Measurements from ENCODE around the gene ZNF91. TPM values are rescaled to one million over a fixed set of nuclear protein-coding genes. Genes with fewer than 3 reads are reported as not detected.

The ZNF91 gene
- 7.9 and 12.8 TPM in 2 replicates for total RNA-seq

DNA sequence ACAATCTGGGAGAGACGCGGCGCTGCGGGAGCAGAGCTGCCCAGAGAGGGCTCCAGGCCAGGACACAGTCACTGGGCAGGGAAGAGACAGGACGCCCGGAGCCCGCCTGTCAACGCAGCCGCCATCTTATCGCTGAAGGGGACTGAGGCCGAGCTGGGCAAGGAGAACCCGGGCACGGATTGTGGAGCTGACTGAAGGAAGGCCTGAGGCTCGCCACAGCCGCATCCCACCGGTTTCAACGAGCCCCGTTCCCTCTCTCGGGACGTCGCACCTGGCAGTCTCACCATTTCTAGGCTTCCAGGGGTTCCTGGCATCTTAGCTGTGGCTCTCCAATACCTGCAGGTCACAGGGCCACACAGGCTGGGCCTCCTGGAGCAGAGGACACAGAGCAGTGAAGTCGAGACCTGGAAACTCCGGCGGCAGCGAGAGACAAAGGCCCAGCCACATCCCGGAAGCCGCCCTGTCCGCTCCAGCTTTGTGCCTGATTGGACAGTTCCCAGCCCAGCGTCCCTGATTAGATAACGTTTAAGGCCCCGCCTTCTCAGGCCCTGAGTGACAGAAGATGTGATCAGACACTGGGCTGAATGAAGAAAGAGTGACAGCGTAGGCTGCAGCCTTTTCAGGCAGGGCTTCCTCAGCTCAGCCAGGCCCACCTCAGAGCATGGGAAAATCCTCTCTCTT is at the start of gene ZNF91:
Gene ZNF91 (minus strand): TSS at position 431 of the 681 bp plus-strand sequence. CDS start 117 bp downstream, at position 314.
- Histone ChIP-seq H3K27me3 (ENCODE audit: control insufficient read depth, insufficient read depth, low read length) (no peaks in the 10 kb centered on the region), H3K4me3 (ENCODE audit: low read depth, low read length) (peak within 1 kb of the TSS; percentile 78), H3K36me3 (ENCODE audit: control insufficient read depth, insufficient read depth, low read length) (no peaks in the 10 kb centered on the region)
- DNase-seq (ENCODE audit: low read depth): peak; percentile 90
- TF ChIP-seq, protein P1, sequence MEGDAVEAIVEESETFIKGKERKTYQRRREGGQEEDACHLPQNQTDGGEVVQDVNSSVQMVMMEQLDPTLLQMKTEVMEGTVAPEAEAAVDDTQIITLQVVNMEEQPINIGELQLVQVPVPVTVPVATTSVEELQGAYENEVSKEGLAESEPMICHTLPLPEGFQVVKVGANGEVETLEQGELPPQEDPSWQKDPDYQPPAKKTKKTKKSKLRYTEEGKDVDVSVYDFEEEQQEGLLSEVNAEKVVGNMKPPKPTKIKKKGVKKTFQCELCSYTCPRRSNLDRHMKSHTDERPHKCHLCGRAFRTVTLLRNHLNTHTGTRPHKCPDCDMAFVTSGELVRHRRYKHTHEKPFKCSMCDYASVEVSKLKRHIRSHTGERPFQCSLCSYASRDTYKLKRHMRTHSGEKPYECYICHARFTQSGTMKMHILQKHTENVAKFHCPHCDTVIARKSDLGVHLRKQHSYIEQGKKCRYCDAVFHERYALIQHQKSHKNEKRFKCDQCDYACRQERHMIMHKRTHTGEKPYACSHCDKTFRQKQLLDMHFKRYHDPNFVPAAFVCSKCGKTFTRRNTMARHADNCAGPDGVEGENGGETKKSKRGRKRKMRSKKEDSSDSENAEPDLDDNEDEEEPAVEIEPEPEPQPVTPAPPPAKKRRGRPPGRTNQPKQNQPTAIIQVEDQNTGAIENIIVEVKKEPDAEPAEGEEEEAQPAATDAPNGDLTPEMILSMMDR (IDR thresholded peaks at IDR 0.05; ENCODE audit: insufficient read depth, low read length, severe bottlenecking): no peak
- FAIRE-seq: peak; percentile 40

DNA sequence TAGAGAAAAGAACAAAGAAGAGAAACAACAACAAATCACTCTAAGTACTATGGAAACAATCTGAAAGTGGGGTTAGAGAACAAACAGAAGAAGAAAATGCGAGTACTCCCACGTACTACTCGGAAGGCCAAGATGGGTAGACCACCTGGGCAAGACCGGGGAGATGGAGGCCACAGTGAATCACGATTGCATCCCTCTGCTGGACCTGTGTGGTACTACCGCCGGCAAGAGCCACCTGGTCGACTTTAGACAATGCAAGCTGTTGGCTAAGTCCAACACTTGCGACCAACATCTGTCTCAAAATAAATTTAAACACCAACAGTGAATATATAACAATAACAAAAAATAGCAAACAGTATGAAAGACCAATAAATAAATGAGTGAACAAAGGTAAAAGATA is 45.5 kb upstream of the ZNF91 start:
- no peaks in the 10 kb centered on the region for H3K36me3 ChIP-seq (ENCODE audit: control insufficient read depth, insufficient read depth, low read length)
- no peak for DNase-seq (ENCODE audit: low read depth)
- H3K27me3 ChIP-seq (ENCODE audit: control insufficient read depth, insufficient read depth, low read length): no peaks in the 10 kb centered on the region
- TF ChIP-seq, protein P1 (IDR thresholded peaks at IDR 0.05; ENCODE audit: insufficient read depth, low read length, severe bottlenecking): peak; percentile 13
- no peak for FAIRE-seq
- no peak overlapping the region for H3K4me3 ChIP-seq (ENCODE audit: low read depth, low read length)

DNA sequence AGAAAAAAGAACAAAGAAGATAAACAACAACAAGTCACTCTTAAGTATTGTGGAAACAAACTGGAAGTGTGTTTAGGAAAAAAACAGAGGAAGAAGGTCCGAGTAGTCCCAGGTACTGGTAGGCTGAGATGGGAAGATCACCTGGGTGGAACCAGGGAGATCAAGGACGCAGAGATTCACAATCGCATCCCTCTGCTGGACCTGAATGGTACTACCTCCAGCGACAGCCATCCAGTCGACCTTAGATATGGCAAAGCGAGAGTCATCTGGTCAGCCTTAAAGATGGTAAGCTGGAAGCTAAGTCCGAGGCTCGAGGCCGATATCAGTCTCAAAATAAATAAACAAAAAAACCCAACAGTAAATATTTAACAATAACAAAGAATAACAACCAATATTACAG is 44.9 kb upstream of the ZNF91 start:
- Histone ChIP-seq H3K27me3 (ENCODE audit: control insufficient read depth, insufficient read depth, low read length) (no peaks in the 10 kb centered on the region), H3K36me3 (ENCODE audit: control insufficient read depth, insufficient read depth, low read length) (no peaks in the 10 kb centered on the region), H3K4me3 (ENCODE audit: low read depth, low read length) (no peak overlapping the region)
- DNase-seq (ENCODE audit: low read depth) (no peak), FAIRE-seq (no peak)
- TF ChIP-seq, protein P1 (IDR thresholded peaks at IDR 0.05; ENCODE audit: insufficient read depth, low read length, severe bottlenecking): peak; percentile 2

DNA sequence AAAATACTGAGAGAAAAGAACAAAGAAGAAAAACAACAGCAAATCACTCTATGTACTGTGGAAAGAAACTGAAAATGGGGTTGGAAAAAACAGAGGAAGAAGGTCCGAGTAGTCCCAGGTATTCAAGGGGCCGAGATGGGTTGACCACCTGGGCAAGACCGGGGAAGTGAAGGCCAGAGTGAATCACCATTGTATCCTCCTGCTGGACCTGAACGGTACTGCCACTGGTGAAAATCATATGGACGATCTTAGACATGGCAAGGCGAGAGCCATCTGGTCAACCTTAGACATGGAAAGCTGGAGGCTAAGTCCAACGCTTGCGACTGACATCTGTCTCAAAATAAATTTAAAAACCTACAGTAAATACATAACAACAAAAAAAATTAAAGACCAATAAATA is 44.4 kb upstream of the ZNF91 start:
- TF ChIP-seq, protein P1 (IDR thresholded peaks at IDR 0.05; ENCODE audit: insufficient read depth, low read length, severe bottlenecking): peak; percentile 9
- Histone ChIP-seq H3K36me3 (ENCODE audit: control insufficient read depth, insufficient read depth, low read length) (no peaks in the 10 kb centered on the region), H3K27me3 (ENCODE audit: control insufficient read depth, insufficient read depth, low read length) (no peaks in the 10 kb centered on the region), H3K4me3 (ENCODE audit: low read depth, low read length) (no peak overlapping the region)
- no peak for FAIRE-seq
- DNase-seq (ENCODE audit: low read depth): no peak

DNA sequence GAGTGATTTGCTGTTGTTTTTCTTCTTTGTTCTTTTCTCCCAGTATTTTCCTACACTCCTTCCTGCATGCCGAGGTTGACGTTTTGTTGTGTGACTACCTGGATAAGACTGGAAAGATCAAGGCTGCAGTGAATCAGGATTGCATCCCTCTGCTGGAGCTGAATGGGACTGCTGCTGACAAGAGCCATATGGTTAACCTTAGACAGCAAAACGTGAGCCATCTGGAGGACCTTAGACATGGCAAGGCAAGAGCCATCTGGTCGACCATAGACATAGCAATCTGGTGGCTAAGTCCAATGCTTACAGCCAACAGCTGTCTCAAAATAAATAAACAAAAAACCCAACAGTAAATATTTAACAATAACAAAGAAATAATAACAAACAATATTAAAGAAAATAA is 42.6 kb upstream of the ZNF91 start:
- FAIRE-seq (no peak), DNase-seq (ENCODE audit: low read depth) (no peak)
- H3K36me3 ChIP-seq (ENCODE audit: control insufficient read depth, insufficient read depth, low read length): no peaks in the 10 kb centered on the region
- TF ChIP-seq, protein P1 (IDR thresholded peaks at IDR 0.05; ENCODE audit: insufficient read depth, low read length, severe bottlenecking): no peak
- no peaks in the 10 kb centered on the region for H3K27me3 ChIP-seq (ENCODE audit: control insufficient read depth, insufficient read depth, low read length)
- H3K4me3 ChIP-seq (ENCODE audit: low read depth, low read length): no peak overlapping the region

DNA sequence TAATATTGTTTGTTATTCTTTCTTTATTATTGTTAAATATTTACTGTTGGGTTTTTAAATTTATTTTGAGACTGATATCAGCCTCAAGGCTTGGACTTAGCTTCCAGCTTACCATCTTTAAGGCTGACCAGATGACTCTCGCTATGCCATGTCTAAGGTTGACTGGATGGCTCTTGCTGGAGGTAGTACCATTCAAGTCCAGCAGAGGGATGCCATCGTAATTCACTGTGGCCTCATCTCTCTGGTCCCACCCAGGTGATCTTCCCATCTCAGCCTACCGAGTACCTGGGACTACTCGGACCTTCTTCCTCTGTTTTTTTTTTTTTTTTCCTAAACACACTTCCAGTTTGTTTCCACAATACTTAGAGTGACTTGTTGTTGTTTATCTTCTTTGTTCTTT is 41.7 kb upstream of the ZNF91 start:
- H3K27me3 ChIP-seq (ENCODE audit: control insufficient read depth, insufficient read depth, low read length): no peaks in the 10 kb centered on the region
- H3K4me3 ChIP-seq (ENCODE audit: low read depth, low read length): no peak overlapping the region
- TF ChIP-seq, protein P1 (IDR thresholded peaks at IDR 0.05; ENCODE audit: insufficient read depth, low read length, severe bottlenecking): peak; percentile 1
- FAIRE-seq (no peak), DNase-seq (ENCODE audit: low read depth) (no peak)
- H3K36me3 ChIP-seq (ENCODE audit: control insufficient read depth, insufficient read depth, low read length): no peaks in the 10 kb centered on the region

Measured in bronchial epithelial cell (primary cell).